CD4-positive, alpha-beta memory T cell (primary cell): ENCODE measurements around the gene TPPP. TPM values are rescaled to one million over a fixed set of nuclear protein-coding genes. Genes with fewer than 3 reads are reported as not detected.

Experiments used
- CTCF ChIA-PET: fragments of 350-600 bp; sonication (Branson Sonifier 250); formaldehyde crosslinking; loops from one replicate; lab custom pipeline; 2021; ENCODE audit warnings: inconsistent platforms; ENCODE audit not compliant: partially characterized antibody; lab: Charles Lee
- POLR2A ChIA-PET: fragments of 350-600 bp; sonication (Branson Sonifier 250); formaldehyde crosslinking; loops from one replicate; lab custom pipeline; 2021; ENCODE audit not compliant: partially characterized antibody; lab: Charles Lee
- DNase-seq, 5 donors: peaks; one replicate each; pipeline versions ENCODE4 v3.0.0 to v3.0.0-alpha.2; 2020 to 2022; ENCODE audit warnings: mixed read lengths in 1 of 5
- H3K27ac ChIP-seq: one replicate; pipeline ENCODE4 v1.7.0; 2013; ENCODE audit warnings: low read depth, low read length
- H3K27me3 ChIP-seq: 2 replicates; pipeline ENCODE4 v1.7.0; 2013; ENCODE audit warnings: mild to moderate bottlenecking, low read length, moderate library complexity; ENCODE audit not compliant: insufficient read depth
- H3K36me3 ChIP-seq: 2 replicates; pipeline ENCODE4 v1.7.0; 2013; ENCODE audit warnings: mild to moderate bottlenecking, low read length, moderate library complexity; ENCODE audit not compliant: insufficient read depth
- H3K4me1 ChIP-seq: 2 replicates; pipeline ENCODE4 v1.7.0; 2013; ENCODE audit warnings: mild to moderate bottlenecking, low read length, moderate library complexity; ENCODE audit not compliant: insufficient read depth
- H3K4me3 ChIP-seq, 2 donors: one replicate each; pipeline ENCODE4 v1.7.0; 2013; ENCODE audit warnings: low read length in 2 of 2, mild to moderate bottlenecking in 1 of 2
- H3K9me3 ChIP-seq, 2 donors: one replicate each; pipeline ENCODE4 v1.7.0; 2013; ENCODE audit warnings: low read length in 2 of 2, control low read depth in 1 of 2; ENCODE audit not compliant: control insufficient read depth in 1 of 2
- H3K27ac Mint-ChIP-seq, 7 donors: one replicate each; pipeline ENCODE4 v1.8.0; 2020 to 2021; ENCODE audit warnings: mixed read lengths in 7 of 7, mild to moderate bottlenecking in 6 of 7, inconsistent platforms in 3 of 7, moderate library complexity in 3 of 7
- H3K27me3 Mint-ChIP-seq, 2 donors: one replicate each; pipeline ENCODE4 v1.8.0; 2020 to 2021; ENCODE audit warnings: mixed read lengths in 2 of 2
- H3K36me3 Mint-ChIP-seq, 2 donors: one replicate each; pipeline ENCODE4 v1.8.0; 2020 to 2021; ENCODE audit warnings: mixed read lengths in 2 of 2, inconsistent platforms in 1 of 2, mild to moderate bottlenecking in 1 of 2
- H3K4me1 Mint-ChIP-seq, 4 donors: one replicate each; pipeline ENCODE4 v1.8.0; 2020 to 2021; ENCODE audit warnings: mixed read lengths in 4 of 4, mild to moderate bottlenecking in 1 of 4
- H3K4me3 Mint-ChIP-seq, 8 donors: one replicate each; pipeline ENCODE4 v1.8.0; 2020 to 2021; ENCODE audit warnings: mixed read lengths in 8 of 8, mild to moderate bottlenecking in 7 of 8, moderate library complexity in 6 of 8, inconsistent platforms in 3 of 8
- H3K9me3 Mint-ChIP-seq, 8 donors: one replicate each; pipeline ENCODE4 v1.8.0; 2020 to 2021; ENCODE audit warnings: mixed read lengths in 8 of 8, mild to moderate bottlenecking in 5 of 8, inconsistent platforms in 3 of 8, moderate library complexity in 1 of 8
- intact Hi-C: fragments of 100-400 bp; cut with micrococcal nuclease; formaldehyde crosslinking; loops from one replicate; pipeline ENCODE4 v1.15.1; 2023
- polyA plus RNA-seq, 2 donors: library from polyadenylated mRNA; unstranded; fragments of 300-500 nt; fragmentation: Illumina TruSeq; gene quantifications; one replicate each; pipeline ENCODE4 v1.2.3, GENCODE V29; 2021
- total RNA-seq, 2 experiments: library from RNA; stranded (reverse); gene quantifications; one replicate each; pipeline ENCODE4 v1.2.3, GENCODE V29; 2021

Gene TPPP
- total and polyA plus RNA-seq, 4 experiments from 2014 or later, result 0.36 to 3.3 (median 1.1) TPM

GRCh38 chr5:657570-657969, 35.6 kb downstream of the TPPP start:
- Histone ChIP-seq H3K4me1 (no peaks in the 10 kb centered on the region), H3K4me3 (no peak overlapping the region), H3K9me3 (no peaks in the 10 kb centered on the region), H3K27ac (no peak overlapping the region), H3K27me3 (no peaks in the 10 kb centered on the region), H3K36me3 (peaks cover 14% of the 10 kb centered on the region)
- H3K36me3 Mint-ChIP-seq, result peaks cover 55 to 58% of the 10 kb centered on the region in 2 donors
- no peak overlapping the region for H3K4me3 Mint-ChIP-seq
- no peaks in the 10 kb centered on the region for H3K27me3 Mint-ChIP-seq
- peak overlapping the region in 3 of 7 donors; percentile 20 to 64 (median 64) for H3K27ac Mint-ChIP-seq
- no peak for DNase-seq
- POLR2A ChIA-PET, result no interaction called here
- H3K4me1 Mint-ChIP-seq, result peaks cover 0 to 8% (median 2%) of the 10 kb centered on the region in 4 donors
- H3K9me3 Mint-ChIP-seq, result no peaks in the 10 kb centered on the region
- intact Hi-C loops, result no loop called here
- CTCF ChIA-PET, result interaction anchor here (1.5 kb wide), 1 partner anchor 244 kb away, joined by 3 read pairs; no protein-coding TSS in a partner anchor

- ChIA-PET CTCF (no interaction called here), POLR2A (no interaction called here)
- Mint-ChIP-seq H3K4me1 (peaks cover 0 to 4% (median 2%) of the 10 kb centered on the region in 4 donors), H3K36me3 (peaks cover 47 to 53% of the 10 kb centered on the region in 2 donors), H3K9me3 (no peaks in the 10 kb centered on the region), H3K4me3 (no peak overlapping the region), H3K27me3 (no peaks in the 10 kb centered on the region), H3K27ac (no peak overlapping the region)
- intact Hi-C loops, result no loop called here
- Histone ChIP-seq H3K4me1 (no peaks in the 10 kb centered on the region), H3K9me3 (no peaks in the 10 kb centered on the region), H3K27me3 (no peaks in the 10 kb centered on the region), H3K27ac (no peak overlapping the region), H3K36me3 (peaks cover 15% of the 10 kb centered on the region), H3K4me3 (no peak overlapping the region)
- no peak for DNase-seq
Observed at GRCh38 chr5:655406-655805, 37.7 kb downstream of the TPPP start.

DNA sequence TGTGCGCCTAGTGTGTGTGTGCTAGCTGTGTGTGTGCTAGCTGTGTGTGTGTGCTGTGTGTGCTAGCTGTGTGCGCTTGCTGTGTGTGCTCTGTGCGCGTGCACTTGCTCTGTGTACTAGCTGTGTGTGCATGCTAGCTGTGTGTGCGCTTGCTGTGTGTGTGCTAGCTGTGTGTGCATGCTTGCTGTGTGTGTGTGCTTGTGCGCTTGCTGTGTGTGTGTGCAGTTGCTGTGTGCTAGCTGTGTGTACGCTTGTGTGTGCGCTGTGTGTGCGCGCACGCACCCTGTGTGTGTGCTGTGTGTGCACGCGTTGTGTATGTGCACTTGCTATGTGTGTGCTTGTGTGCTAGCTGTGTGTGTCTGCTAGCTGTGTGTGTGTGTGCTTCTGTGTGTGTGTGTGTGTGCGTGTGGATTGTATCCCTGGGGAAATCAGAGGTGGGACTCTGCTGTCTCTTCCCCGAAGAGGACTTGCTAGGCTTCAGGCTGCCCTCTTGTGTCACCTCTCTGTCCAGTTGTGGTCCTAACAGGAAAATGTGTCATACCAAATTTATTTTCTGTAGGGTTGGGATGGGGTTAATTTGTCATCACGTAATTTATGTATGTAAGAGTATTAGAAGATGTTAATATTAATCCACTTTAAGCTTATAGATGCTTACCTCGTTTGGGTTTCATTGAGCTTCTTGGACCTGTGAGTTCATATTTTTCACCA, 38.9 kb downstream of the TPPP start:
- no peaks in the 10 kb centered on the region for H3K9me3 Mint-ChIP-seq
- Histone ChIP-seq H3K4me3 (no peak overlapping the region), H3K4me1 (no peaks in the 10 kb centered on the region), H3K27ac (no peak overlapping the region), H3K27me3 (no peaks in the 10 kb centered on the region), H3K36me3 (peaks cover 15% of the 10 kb centered on the region), H3K9me3 (no peaks in the 10 kb centered on the region)
- intact Hi-C loops, result no loop called here
- H3K4me3 Mint-ChIP-seq, result no peak overlapping the region
- ChIA-PET POLR2A (no interaction called here), CTCF (interaction anchor here (1.0 to 1.5 kb wide), 2 partner anchors 15 to 17 kb away, joined by 4 to 6 read pairs; no protein-coding TSS in a partner anchor)
- H3K36me3 Mint-ChIP-seq, result peaks cover 37 to 44% of the 10 kb centered on the region in 2 donors
- no peaks in the 10 kb centered on the region for H3K27me3 Mint-ChIP-seq
- H3K4me1 Mint-ChIP-seq, result peaks cover 0 to 4% (median 2%) of the 10 kb centered on the region in 4 donors
- DNase-seq, result no peak
- H3K27ac Mint-ChIP-seq, result peak overlapping the region in 1 of 7 donors; percentile 87

DNA sequence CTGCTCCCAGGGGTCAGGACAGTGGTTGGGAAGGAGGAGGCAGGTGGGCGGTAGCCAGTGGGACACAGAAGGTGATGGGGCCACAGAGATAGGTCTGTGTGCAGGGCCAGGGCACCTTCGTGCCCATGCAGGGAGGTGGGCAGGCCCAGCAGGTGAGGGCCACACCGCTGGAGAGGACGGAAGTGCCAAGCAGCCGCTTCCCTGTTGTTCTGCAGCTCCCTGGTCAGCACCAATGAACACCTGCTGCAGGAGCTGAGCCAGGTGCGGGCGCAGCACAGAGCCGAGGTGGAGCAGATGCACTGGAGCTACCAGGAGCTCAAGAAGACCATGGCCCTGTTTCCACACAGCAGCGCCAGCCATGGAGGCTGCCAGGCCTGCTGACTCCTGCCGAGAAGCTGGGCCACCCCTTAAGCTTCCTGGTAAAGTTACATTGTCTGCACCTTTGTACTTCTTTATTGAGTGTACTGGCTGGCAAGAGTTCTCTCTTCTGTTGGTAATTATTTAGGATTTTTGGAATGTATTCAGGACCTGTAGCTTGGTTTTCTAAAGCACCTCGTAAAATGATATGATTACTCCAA, 40.3 kb downstream of the TPPP start:
- ChIA-PET POLR2A (no interaction called here), CTCF (interaction anchor here (1.0 kb wide), 1 partner anchor 16 kb away, joined by 4 read pairs; no protein-coding TSS in a partner anchor)
- H3K27ac ChIP-seq, result no peak overlapping the region
- Mint-ChIP-seq H3K4me1 (peaks cover 0 to 4% (median under 1%) of the 10 kb centered on the region in 4 donors), H3K4me3 (no peak overlapping the region), H3K27me3 (no peaks in the 10 kb centered on the region), H3K36me3 (peaks cover 27 to 35% of the 10 kb centered on the region in 2 donors), H3K27ac (no peak overlapping the region), H3K9me3 (no peaks in the 10 kb centered on the region)
- no peak overlapping the region for H3K4me3 ChIP-seq
- no peaks in the 10 kb centered on the region for H3K9me3 ChIP-seq
- no peak for DNase-seq
- H3K36me3 ChIP-seq, result peaks cover 13% of the 10 kb centered on the region
- no peaks in the 10 kb centered on the region for H3K27me3 ChIP-seq
- no peaks in the 10 kb centered on the region for H3K4me1 ChIP-seq
- intact Hi-C loops, result no loop called here

GRCh38 chr5:652023-652515, 41.1 kb downstream of the TPPP start:
- H3K27ac ChIP-seq, result no peak overlapping the region
- Mint-ChIP-seq H3K36me3 (peaks cover 19 to 27% of the 10 kb centered on the region in 2 donors), H3K9me3 (no peaks in the 10 kb centered on the region), H3K27me3 (no peaks in the 10 kb centered on the region), H3K4me1 (peaks cover 0 to 4% (median 0%) of the 10 kb centered on the region in 4 donors), H3K4me3 (no peak overlapping the region), H3K27ac (peak overlapping the region in 1 of 7 donors; percentile 75)
- POLR2A ChIA-PET, result no interaction called here
- H3K4me1 ChIP-seq, result no peaks in the 10 kb centered on the region
- no peaks in the 10 kb centered on the region for H3K9me3 ChIP-seq
- H3K36me3 ChIP-seq, result peaks cover 21% of the 10 kb centered on the region
- CTCF ChIA-PET, result no interaction called here
- intact Hi-C loops, result no loop called here
- no peak overlapping the region for H3K4me3 ChIP-seq
- H3K27me3 ChIP-seq, result no peaks in the 10 kb centered on the region
- no peak for DNase-seq

DNA sequence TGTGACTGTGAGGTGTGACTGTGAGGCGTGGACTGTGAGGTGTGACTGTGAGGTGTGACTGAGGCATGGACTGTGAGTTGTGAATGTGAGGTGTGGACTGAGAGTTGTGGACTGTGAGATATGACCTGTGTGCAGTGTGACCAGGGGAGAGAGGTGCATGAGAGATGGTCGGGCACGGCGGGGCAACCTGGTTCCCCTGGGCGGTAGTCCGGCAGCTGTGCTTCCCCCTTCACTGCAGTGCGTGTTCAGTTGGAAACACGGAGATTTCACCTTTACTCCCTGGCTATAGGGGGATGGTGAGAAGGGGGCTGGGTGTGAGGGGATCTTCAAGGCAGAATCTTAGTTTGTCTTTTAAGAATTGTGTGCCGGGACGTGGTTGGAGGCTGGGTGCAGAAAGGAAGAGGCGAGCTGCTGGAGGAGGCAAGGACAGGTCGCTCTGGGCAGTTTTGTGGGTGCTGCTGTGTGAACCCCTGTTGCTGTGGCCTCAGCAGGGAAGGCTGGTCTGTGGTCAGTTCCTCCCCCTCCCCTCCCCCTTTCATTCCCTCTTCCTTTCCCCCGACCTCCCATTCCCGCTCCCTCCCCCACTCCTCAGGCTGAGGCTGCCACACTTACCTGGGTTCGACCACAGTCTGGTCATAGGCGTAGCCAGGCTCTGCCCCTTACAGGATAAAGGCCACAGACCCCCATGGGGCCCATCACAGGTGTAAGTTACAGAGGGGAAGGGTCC, 41.7 kb downstream of the TPPP start:
- H3K4me1 Mint-ChIP-seq, result peaks cover 0 to 4% (median 0%) of the 10 kb centered on the region in 4 donors
- intact Hi-C loops, result no loop called here
- Histone ChIP-seq H3K4me3 (no peak overlapping the region), H3K27ac (no peak overlapping the region), H3K36me3 (peaks cover 27% of the 10 kb centered on the region), H3K27me3 (no peaks in the 10 kb centered on the region), H3K9me3 (no peaks in the 10 kb centered on the region), H3K4me1 (no peaks in the 10 kb centered on the region)
- no peak overlapping the region for H3K4me3 Mint-ChIP-seq
- H3K27ac Mint-ChIP-seq, result no peak overlapping the region
- POLR2A ChIA-PET, result no interaction called here
- no peaks in the 10 kb centered on the region for H3K9me3 Mint-ChIP-seq
- peaks cover 15 to 21% of the 10 kb centered on the region in 2 donors for H3K36me3 Mint-ChIP-seq
- H3K27me3 Mint-ChIP-seq, result no peaks in the 10 kb centered on the region
- CTCF ChIA-PET, result no interaction called here
- DNase-seq, result no peak

DNA sequence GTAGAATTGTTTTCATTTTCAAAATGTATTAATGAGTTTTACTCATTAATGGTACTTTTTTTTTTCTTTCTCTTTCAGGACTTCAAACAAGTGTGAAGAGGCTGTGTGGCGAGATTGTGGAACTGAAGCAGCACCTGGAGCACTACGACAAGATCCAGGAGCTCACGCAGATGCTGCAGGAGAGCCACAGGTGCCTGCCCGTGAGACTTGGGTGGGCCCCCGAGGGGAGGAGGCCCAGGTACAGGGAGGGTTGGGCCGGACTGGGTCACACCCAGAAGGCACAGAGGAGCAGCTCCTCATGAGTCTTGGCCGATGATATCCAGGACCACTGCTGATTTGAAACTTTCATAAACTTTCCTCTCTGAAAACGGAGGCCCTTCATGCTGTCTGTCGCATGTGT, 45.4 kb downstream of the TPPP start:
- peaks cover 26% of the 10 kb centered on the region for H3K36me3 ChIP-seq
- Mint-ChIP-seq H3K9me3 (no peaks in the 10 kb centered on the region), H3K4me1 (peaks cover 0 to 1% (median 0%) of the 10 kb centered on the region in 4 donors), H3K4me3 (no peak overlapping the region), H3K27me3 (no peaks in the 10 kb centered on the region), H3K27ac (peak overlapping the region in 1 of 7 donors; percentile 50), H3K36me3 (peaks cover 13 to 21% of the 10 kb centered on the region in 2 donors)
- H3K9me3 ChIP-seq, result no peaks in the 10 kb centered on the region
- POLR2A ChIA-PET, result no interaction called here
- H3K4me3 ChIP-seq, result no peak overlapping the region
- H3K27me3 ChIP-seq, result no peaks in the 10 kb centered on the region
- intact Hi-C loops, result no loop called here
- H3K27ac ChIP-seq, result no peak overlapping the region
- CTCF ChIA-PET, result no interaction called here
- H3K4me1 ChIP-seq, result no peaks in the 10 kb centered on the region
- no peak for DNase-seq
